ENCODE results near the gene DOCK2. TPM values are rescaled to one million over a fixed set of nuclear protein-coding genes. Genes with fewer than 3 reads are reported as not detected.

The DOCK2 gene
- total and polyA plus RNA-seq, 8 donors, result 0.73 to 15.6 (median 1.7) TPM

GRCh38 chr5:169847519-169847918, 210.4 kb downstream of the DOCK2 start:
- 64 to 80% methylated on average over 1 of the region's 1 CpG for WGBS, 2 donors
- no peaks in the 10 kb centered on the region for H3K36me3 ChIP-seq
- ATAC-seq (no peak), DNase-seq (no peak), FAIRE-seq (no peak)
- no peak overlapping the region for H3K27ac ChIP-seq
- H3K9me3 ChIP-seq, result no peaks in the 10 kb centered on the region
- intact Hi-C loops (cut with DNase I), result no loop called here
- H3K4me3 ChIP-seq, result no peak overlapping the region
- TF ChIP-seq, protein P1, sequence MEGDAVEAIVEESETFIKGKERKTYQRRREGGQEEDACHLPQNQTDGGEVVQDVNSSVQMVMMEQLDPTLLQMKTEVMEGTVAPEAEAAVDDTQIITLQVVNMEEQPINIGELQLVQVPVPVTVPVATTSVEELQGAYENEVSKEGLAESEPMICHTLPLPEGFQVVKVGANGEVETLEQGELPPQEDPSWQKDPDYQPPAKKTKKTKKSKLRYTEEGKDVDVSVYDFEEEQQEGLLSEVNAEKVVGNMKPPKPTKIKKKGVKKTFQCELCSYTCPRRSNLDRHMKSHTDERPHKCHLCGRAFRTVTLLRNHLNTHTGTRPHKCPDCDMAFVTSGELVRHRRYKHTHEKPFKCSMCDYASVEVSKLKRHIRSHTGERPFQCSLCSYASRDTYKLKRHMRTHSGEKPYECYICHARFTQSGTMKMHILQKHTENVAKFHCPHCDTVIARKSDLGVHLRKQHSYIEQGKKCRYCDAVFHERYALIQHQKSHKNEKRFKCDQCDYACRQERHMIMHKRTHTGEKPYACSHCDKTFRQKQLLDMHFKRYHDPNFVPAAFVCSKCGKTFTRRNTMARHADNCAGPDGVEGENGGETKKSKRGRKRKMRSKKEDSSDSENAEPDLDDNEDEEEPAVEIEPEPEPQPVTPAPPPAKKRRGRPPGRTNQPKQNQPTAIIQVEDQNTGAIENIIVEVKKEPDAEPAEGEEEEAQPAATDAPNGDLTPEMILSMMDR (IDR thresholded peaks at IDR 0.05), result no peak
- no peaks in the 10 kb centered on the region for H3K4me1 ChIP-seq
- H3K27me3 ChIP-seq, result no peaks in the 10 kb centered on the region

- H3K27me3 ChIP-seq, result no peaks in the 10 kb centered on the region
- DNase-seq (no peak), ATAC-seq (no peak), FAIRE-seq (no peak)
- no peak overlapping the region for H3K4me3 ChIP-seq
- H3K4me1 ChIP-seq, result no peaks in the 10 kb centered on the region
- H3K27ac ChIP-seq, result no peak overlapping the region
- H3K9me3 ChIP-seq, result no peaks in the 10 kb centered on the region
- TF ChIP-seq, protein P1 (IDR thresholded peaks at IDR 0.05), result no peak
- no peaks in the 10 kb centered on the region for H3K36me3 ChIP-seq
- intact Hi-C loops (cut with DNase I), result no loop called here
- 56 to 69% methylated on average over 3 of the region's 3 CpGs for WGBS, 2 donors
Measured at GRCh38 chr5:169848271-169848670, 211.2 kb downstream of the DOCK2 start.

GRCh38 chr5:169848792-169849191, 211.7 kb downstream of the DOCK2 start:
- no peaks in the 10 kb centered on the region for H3K27me3 ChIP-seq
- 41 to 50% methylated on average over 2 of the region's 2 CpGs for WGBS, 2 donors
- FAIRE-seq, result no peak
- no peaks in the 10 kb centered on the region for H3K4me1 ChIP-seq
- no peaks in the 10 kb centered on the region for H3K9me3 ChIP-seq
- no peaks in the 10 kb centered on the region for H3K36me3 ChIP-seq
- no peak for ATAC-seq
- intact Hi-C loops (cut with DNase I), result no loop called here
- DNase-seq, result no peak
- TF ChIP-seq, protein P1 (IDR thresholded peaks at IDR 0.05), result no peak
- H3K27ac ChIP-seq, result no peak overlapping the region
- no peak overlapping the region for H3K4me3 ChIP-seq

DNA sequence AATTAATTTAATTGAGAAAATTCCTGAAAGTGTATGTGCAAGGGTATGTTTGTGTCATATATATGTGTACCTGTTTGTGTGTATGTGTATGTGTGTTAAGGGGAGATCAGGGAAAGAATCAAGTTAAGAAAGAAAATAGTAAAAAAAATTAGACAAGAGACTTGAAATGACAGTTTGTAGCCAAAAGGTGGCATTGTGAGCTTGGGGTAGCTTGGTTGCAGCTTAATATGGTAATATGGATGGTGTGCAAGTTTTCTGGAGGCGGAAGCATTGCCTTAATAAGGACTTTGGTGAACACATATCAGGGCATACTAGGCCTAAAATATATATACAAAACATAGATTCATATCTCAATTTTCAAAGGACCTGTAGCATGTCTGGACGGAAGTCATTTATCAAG, 213.3 kb downstream of the DOCK2 start:
- TF ChIP-seq, protein P1 (IDR thresholded peaks at IDR 0.05), result no peak
- DNase-seq (no peak), ATAC-seq (no peak), FAIRE-seq (no peak)
- intact Hi-C loops (cut with DNase I), result no loop called here
- Histone ChIP-seq H3K4me1 (no peaks in the 10 kb centered on the region), H3K27me3 (no peaks in the 10 kb centered on the region), H3K27ac (no peak overlapping the region), H3K4me3 (no peak overlapping the region), H3K9me3 (no peaks in the 10 kb centered on the region), H3K36me3 (no peaks in the 10 kb centered on the region)
- WGBS, 2 donors, result 88% methylated on average over 2 of the region's 2 CpGs

DNA sequence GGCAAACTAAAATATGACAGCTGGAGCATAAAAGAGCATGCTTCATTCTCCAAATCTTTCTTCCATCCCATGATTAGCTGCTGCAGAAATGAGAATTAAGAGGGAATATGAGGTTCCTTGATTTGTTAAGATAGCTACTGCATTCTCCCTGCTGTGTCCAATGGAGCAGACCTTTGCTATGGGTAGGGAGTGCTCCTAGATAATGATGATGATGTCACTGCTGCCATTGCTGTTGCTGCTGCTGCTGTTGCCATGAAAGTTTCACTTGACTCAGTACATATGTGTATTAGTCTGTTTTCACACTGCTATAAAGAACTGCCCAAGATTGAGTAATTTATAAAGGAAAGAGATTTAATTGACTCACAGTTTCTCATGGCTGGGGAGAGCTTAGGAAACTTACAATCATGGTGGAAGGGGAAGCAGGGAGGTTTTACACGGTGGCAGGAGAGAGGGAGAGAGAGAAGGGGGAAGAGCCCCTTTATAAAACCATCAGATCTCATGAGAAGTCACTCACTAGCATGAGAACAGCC, 214.3 kb downstream of the DOCK2 start:
- Histone ChIP-seq H3K4me3 (no peak overlapping the region), H3K4me1 (no peaks in the 10 kb centered on the region), H3K9me3 (no peaks in the 10 kb centered on the region), H3K36me3 (no peaks in the 10 kb centered on the region), H3K27ac (no peak overlapping the region), H3K27me3 (no peaks in the 10 kb centered on the region)
- FAIRE-seq, result no peak
- no peak for DNase-seq
- WGBS, 2 donors, result 26 to 50% methylated on average over 1 of the region's 1 CpG
- intact Hi-C loops (cut with DNase I), result no loop called here
- TF ChIP-seq, protein P1 (IDR thresholded peaks at IDR 0.05), result no peak
- no peak for ATAC-seq
